Tibial nerve (tissue), 4 donors: ENCODE measurements around the gene KCNH1. TPM values are rescaled to one million over a fixed set of nuclear protein-coding genes. Genes with fewer than 3 reads are reported as not detected.

Experiments used
- DNase-seq, 2 donors: peaks; one replicate each; pipeline ENCODE4 v3.0.0-alpha.2; 2019; ENCODE audit warnings: low spot score in 2 of 2
- H3K27ac ChIP-seq, 4 donors: fragments of 200-600 bp; sonication (generic) in 3 of 4; one replicate each; pipeline ENCODE4 v1.5.1; 2017 to 2019; ENCODE audit warnings: mild to moderate bottlenecking in 1 of 4
- H3K27me3 ChIP-seq, 2 donors: fragments of 200-600 bp; sonication (generic) in 1 of 2; one replicate each; pipeline versions ENCODE4 v1.5.1 to v1.6.0; 2017 to 2019
- H3K36me3 ChIP-seq, 3 donors: fragments of 200-600 bp; sonication (generic); one replicate each; pipeline ENCODE4 v1.5.1; 2018 to 2019
- H3K4me1 ChIP-seq, 4 donors: fragments of 200-600 bp; sonication (generic) in 3 of 4; one replicate each; pipeline ENCODE4 v1.5.1; 2017 to 2019
- H3K4me3 ChIP-seq, 4 donors: fragments of 200-600 bp; sonication (generic) in 3 of 4; one replicate each; pipeline ENCODE4 v1.5.1; 2017 to 2019; ENCODE audit warnings: mild to moderate bottlenecking in 1 of 4, moderate library complexity in 1 of 4
- H3K9me3 ChIP-seq, 4 donors: fragments of 200-600 bp; sonication (generic) in 3 of 4; one replicate each; pipeline ENCODE4 v1.5.1; 2017 to 2019
- EP300 ChIP-seq, 2 donors: sonication (generic); formaldehyde crosslinking; IDR thresholded peaks; one replicate each; pipeline ENCODE4 v1.6.1; 2017; ENCODE audit warnings: antibody characterized with exemption in 2 of 2, mild to moderate bottlenecking in 1 of 2
- POLR2A ChIP-seq, 2 donors: fragments of 450-650 bp; IDR thresholded peaks; one replicate each; pipeline ENCODE4 v1.6.1; 2017; ENCODE audit warnings: antibody characterized with exemption in 2 of 2, mild to moderate bottlenecking in 2 of 2, moderate library complexity in 2 of 2
- WGBS, 2 donors: methylation state at CpG; one replicate each; pipeline ENCODE4 v1.1.5; 2018; 5-methylcytosine and 5-hydroxymethylcytosine counted together
- total RNA-seq, 4 donors: library from RNA; depleted of rRNA; stranded (reverse); fragments of >200 nt; gene quantifications; one replicate each; pipeline ENCODE4 v1.1.0, GENCODE V29; 2016
- TF ChIP-seq, protein P1 (sequence below), 5 experiments: fragments of 200-600 bp in 3 of 5; fragments of 450-650 bp in 2 of 5; sonication (generic) in 3 of 5; IDR thresholded peaks; one replicate each; pipeline ENCODE4 v1.5.1; 2016 to 2019; ENCODE audit warnings: antibody characterized with exemption in 5 of 5, mild to moderate bottlenecking in 3 of 5, moderate library complexity in 2 of 5

Gene KCNH1
- total RNA-seq, 4 donors from 2014 or later: 1.9 to 10.0 (median 3.6) TPM

DNA sequence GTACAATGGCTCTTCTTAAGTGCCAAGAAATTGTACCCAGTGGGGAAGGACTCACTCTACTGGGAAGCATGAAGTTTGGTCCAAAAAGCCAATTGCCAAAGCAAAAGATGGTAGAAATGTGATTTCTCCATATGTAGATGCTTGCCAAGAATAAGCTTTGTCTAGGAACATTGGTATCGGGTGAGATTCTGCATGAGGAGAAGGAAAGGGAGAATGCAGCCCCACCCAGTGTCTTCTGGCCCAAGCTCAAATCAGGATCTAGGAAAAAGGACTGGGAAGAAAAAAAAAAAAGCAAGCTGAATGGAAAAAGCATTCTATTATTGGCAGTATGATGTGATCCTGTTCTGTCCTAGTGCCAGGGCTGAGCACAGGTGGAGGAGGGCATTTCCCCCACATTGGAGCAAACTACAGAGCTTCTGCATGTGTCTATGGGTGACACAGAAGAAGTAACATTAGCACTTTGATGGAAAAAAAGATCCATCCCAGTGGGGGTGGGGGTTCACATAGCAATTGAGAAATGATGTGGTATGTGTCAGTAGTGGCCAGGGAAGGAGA lies 226.6 kb downstream of the KCNH1 start:
- Histone ChIP-seq H3K27ac (no peak overlapping the region), H3K36me3 (no peaks in the 10 kb centered on the region), H3K27me3 (no peaks in the 10 kb centered on the region), H3K4me3 (no peak overlapping the region), H3K9me3 (no peaks in the 10 kb centered on the region), H3K4me1 (no peaks in the 10 kb centered on the region)
- no peak for TF ChIP-seq EP300 (IDR thresholded peaks at IDR 0.05)
- TF ChIP-seq POLR2A (IDR thresholded peaks at IDR 0.05): no peak
- TF ChIP-seq, protein P1, sequence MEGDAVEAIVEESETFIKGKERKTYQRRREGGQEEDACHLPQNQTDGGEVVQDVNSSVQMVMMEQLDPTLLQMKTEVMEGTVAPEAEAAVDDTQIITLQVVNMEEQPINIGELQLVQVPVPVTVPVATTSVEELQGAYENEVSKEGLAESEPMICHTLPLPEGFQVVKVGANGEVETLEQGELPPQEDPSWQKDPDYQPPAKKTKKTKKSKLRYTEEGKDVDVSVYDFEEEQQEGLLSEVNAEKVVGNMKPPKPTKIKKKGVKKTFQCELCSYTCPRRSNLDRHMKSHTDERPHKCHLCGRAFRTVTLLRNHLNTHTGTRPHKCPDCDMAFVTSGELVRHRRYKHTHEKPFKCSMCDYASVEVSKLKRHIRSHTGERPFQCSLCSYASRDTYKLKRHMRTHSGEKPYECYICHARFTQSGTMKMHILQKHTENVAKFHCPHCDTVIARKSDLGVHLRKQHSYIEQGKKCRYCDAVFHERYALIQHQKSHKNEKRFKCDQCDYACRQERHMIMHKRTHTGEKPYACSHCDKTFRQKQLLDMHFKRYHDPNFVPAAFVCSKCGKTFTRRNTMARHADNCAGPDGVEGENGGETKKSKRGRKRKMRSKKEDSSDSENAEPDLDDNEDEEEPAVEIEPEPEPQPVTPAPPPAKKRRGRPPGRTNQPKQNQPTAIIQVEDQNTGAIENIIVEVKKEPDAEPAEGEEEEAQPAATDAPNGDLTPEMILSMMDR (IDR thresholded peaks at IDR 0.05): no peak
- no peak for DNase-seq
- WGBS, 2 donors: 40 to 68% methylated on average over 1 of the region's 1 CpG

DNA sequence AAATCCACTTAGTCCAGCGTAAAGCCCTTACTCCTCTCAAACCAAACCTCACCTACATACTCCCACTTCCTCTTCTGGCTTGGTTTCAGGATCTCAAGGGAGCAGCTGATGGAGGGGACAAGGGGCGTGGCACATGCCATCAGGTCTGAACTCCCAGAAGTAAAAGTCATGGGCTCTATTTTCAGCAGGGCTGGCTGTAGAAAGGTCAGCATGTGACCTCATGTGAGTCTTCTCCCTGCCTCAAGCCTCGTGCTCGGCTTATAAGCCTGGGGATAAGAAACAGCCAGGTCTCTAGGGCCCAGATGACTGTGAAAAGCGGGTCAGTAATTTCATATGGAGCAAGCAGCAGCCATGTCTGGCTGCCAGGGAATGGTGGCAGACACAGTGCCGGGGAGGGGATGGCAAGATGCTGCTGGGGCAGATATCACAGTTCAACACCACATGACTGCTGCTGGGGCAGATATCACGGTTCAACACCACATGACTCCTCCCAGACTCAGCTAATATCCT lies 227.9 kb downstream of the KCNH1 start:
- H3K27ac ChIP-seq: no peak overlapping the region
- no peak overlapping the region for H3K4me3 ChIP-seq
- H3K9me3 ChIP-seq: no peaks in the 10 kb centered on the region
- no peaks in the 10 kb centered on the region for H3K27me3 ChIP-seq
- TF ChIP-seq, protein P1 (IDR thresholded peaks at IDR 0.05): no peak
- TF ChIP-seq EP300 (IDR thresholded peaks at IDR 0.05) (no peak), POLR2A (IDR thresholded peaks at IDR 0.05) (no peak)
- no peak for DNase-seq
- H3K4me1 ChIP-seq: no peaks in the 10 kb centered on the region
- H3K36me3 ChIP-seq: no peaks in the 10 kb centered on the region
- 58 to 63% methylated on average over 7 of the region's 7 CpGs for WGBS, 2 donors

DNA sequence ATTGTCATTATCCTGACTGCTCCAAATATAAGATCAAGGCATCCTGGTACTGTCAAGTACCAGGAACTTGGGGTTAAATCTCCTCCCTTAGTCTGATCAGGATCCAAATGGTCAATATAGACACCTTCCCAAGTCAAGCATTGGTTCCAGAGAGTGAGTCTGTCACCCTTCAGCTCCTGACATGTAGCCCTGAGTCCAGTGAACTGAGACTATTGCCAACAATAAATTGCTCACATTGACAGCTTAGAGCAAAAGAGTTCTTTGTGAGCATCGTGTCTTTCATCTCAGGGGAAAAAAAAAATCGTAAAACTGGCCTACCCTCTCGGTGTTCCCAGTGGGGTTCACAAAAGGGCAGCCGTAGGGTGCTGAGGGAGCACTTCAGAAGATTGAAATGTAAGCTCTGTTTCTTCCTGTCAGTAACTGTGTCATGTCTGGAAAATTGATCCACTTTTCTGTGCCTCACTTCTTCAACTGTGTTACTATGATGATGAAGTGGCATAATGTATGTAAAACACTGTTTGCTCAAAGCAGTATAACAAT lies 228.5 kb downstream of the KCNH1 start:
- no peak overlapping the region for H3K4me3 ChIP-seq
- no peak for TF ChIP-seq POLR2A (IDR thresholded peaks at IDR 0.05)
- TF ChIP-seq, protein P1 (IDR thresholded peaks at IDR 0.05): no peak
- no peaks in the 10 kb centered on the region for H3K27me3 ChIP-seq
- H3K9me3 ChIP-seq: no peaks in the 10 kb centered on the region
- H3K36me3 ChIP-seq: no peaks in the 10 kb centered on the region
- DNase-seq: no peak
- H3K4me1 ChIP-seq: no peaks in the 10 kb centered on the region
- H3K27ac ChIP-seq: no peak overlapping the region
- 22 to 24% methylated on average over 4 of the region's 4 CpGs for WGBS, 2 donors

DNA sequence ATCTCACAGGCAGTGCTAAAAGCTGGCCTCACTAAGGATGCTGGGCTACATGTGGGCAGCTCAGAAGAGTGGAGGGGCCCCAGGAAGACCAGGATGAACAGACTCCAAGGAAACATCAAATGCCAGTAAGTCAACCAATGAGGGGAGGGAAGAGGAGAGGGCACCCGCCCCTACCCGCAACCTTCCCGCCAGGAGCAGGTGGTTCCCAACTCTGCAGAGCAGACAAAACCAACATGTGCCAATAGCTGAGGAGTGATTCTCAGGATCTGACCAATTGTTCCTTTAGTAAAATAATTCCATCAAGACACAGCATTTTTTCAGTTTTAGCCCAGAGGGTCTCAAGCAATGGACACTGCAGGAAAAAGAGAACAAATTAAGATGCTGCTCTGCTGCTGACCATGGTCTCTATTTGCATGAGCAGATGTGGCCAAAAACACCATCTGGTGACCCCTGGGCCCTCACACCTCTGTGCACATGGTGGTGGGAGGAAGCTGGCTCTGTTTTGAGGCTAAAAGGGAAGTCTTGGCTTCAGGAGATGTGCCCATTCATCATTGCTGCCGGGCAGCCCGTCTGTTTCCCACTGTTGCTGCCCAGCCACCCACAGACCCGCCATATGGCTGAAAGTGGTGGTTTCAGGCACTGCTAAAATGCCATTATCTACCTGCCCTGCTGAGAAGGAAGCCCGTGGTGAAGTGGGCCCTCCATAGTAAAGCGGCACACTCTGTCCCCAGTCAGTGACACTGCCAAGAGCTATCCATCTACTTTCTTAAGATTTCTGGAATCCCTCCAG lies 231.8 kb downstream of the KCNH1 start:
- H3K9me3 ChIP-seq: no peaks in the 10 kb centered on the region
- TF ChIP-seq, protein P1 (IDR thresholded peaks at IDR 0.05): no peak
- TF ChIP-seq POLR2A (IDR thresholded peaks at IDR 0.05): no peak
- no peak for TF ChIP-seq EP300 (IDR thresholded peaks at IDR 0.05)
- no peaks in the 10 kb centered on the region for H3K27me3 ChIP-seq
- no peak for DNase-seq
- WGBS, 2 donors: 74 to 82% methylated on average over 8 of the region's 8 CpGs
- H3K4me1 ChIP-seq: no peaks in the 10 kb centered on the region
- no peak overlapping the region for H3K4me3 ChIP-seq
- no peak overlapping the region for H3K27ac ChIP-seq
- H3K36me3 ChIP-seq: no peaks in the 10 kb centered on the region

DNA sequence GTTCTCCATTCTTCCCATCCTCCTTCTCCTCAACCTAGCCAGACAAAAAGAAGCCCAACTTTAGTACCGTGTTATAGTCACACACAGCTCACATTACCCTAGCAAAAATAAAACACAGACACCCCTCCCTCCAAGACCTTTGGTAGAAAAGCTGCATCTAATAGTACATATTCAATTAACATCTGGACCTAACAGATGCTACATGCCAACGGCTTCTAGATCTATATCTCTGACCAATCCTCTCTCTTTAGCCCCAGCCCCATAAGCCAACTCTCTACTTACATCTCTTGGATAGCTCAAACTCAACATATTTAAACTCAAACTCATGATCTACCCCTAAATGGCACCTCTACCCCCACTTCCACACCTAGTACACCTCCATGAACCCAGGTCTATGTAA lies 233.1 kb downstream of the KCNH1 start:
- Histone ChIP-seq H3K4me1 (no peaks in the 10 kb centered on the region), H3K27me3 (no peaks in the 10 kb centered on the region), H3K9me3 (no peaks in the 10 kb centered on the region), H3K27ac (no peak overlapping the region), H3K36me3 (no peaks in the 10 kb centered on the region), H3K4me3 (no peak overlapping the region)
- WGBS, 2 donors: 69 to 84% methylated on average over 2 of the region's 2 CpGs
- DNase-seq: no peak
- TF ChIP-seq EP300 (IDR thresholded peaks at IDR 0.05) (no peak), POLR2A (IDR thresholded peaks at IDR 0.05) (no peak)
- TF ChIP-seq, protein P1 (IDR thresholded peaks at IDR 0.05): no peak
